GM23338 (cell line): ENCODE data around the gene PCLO. TPM values are rescaled to one million over a fixed set of nuclear protein-coding genes. Genes with fewer than 3 reads are reported as not detected.

Source experiments
- ATAC-seq: fragments of 200-7000 bp; cut with Tn5 transposase; 3 replicates; pipeline ENCODE4 v1.9.1; 2020
- DNase-seq: peaks from one replicate; pipeline ENCODE4 v3.0.0-alpha.2; 2015; ENCODE audit warnings: low spot score
- H2AFZ ChIP-seq: fragments of 200-600 bp; sonication (generic); 2 replicates; pipeline ENCODE4 v1.8.0; 2016; ENCODE audit warnings: antibody characterized with exemption, mild to moderate bottlenecking, moderate library complexity
- H3F3A ChIP-seq: fragments of 200-600 bp; sonication (generic); replicated peaks from 2 replicates; pipeline ENCODE4 v1.8.0; 2017; ENCODE audit warnings: antibody characterized with exemption, mixed run types, low read depth
- H3K27ac ChIP-seq: fragments of 200-600 bp; sonication (generic); 2 replicates; pipeline ENCODE4 v1.6.1; 2016; ENCODE audit warnings: low read depth
- H3K27me3 ChIP-seq: fragments of 200-600 bp; sonication (generic); 2 replicates; pipeline ENCODE4 v1.8.0; 2016; ENCODE audit warnings: mild to moderate bottlenecking, mixed run types, moderate library complexity; ENCODE audit not compliant: insufficient read depth
- H3K36me3 ChIP-seq: fragments of 200-600 bp; sonication (generic); 2 replicates; pipeline ENCODE4 v1.8.0; 2016; ENCODE audit warnings: mild to moderate bottlenecking; ENCODE audit not compliant: insufficient read depth
- H3K4me1 ChIP-seq: fragments of 200-600 bp; sonication (generic); 2 replicates; pipeline ENCODE4 v1.8.0; 2016; ENCODE audit warnings: mild to moderate bottlenecking, moderate library complexity; ENCODE audit not compliant: insufficient read depth
- H3K4me2 ChIP-seq: fragments of 200-600 bp; sonication (generic); 2 replicates; pipeline ENCODE4 v1.7.1; 2017; ENCODE audit warnings: mixed run types
- H3K4me3 ChIP-seq: fragments of 200-600 bp; sonication (generic); 2 replicates; pipeline ENCODE4 v1.6.1; 2016; ENCODE audit warnings: mixed run types
- H3K79me2 ChIP-seq: fragments of 200-600 bp; sonication (generic); replicated peaks from 2 replicates; pipeline ENCODE4 v1.8.0; 2017; ENCODE audit warnings: mild to moderate bottlenecking; ENCODE audit not compliant: insufficient read depth
- H3K9me2 ChIP-seq: fragments of 200-600 bp; sonication (generic); 2 replicates; pipeline ENCODE4 v1.8.0; 2017; ENCODE audit not compliant: insufficient read depth
- H4K20me1 ChIP-seq: fragments of 200-600 bp; sonication (generic); replicated peaks from 2 replicates; pipeline ENCODE4 v1.8.0; 2017; ENCODE audit warnings: mild to moderate bottlenecking; ENCODE audit not compliant: insufficient read depth
- H3K27ac Mint-ChIP-seq: 2 replicates; pipeline ENCODE4 v1.8.0; 2020; ENCODE audit warnings: inconsistent platforms, mild to moderate bottlenecking, moderate library complexity, mixed read lengths
- H3K27me3 Mint-ChIP-seq: 3 replicates; pipeline ENCODE4 v1.8.0; 2022; ENCODE audit warnings: low read depth, mild to moderate bottlenecking, moderate library complexity, mixed read lengths, inconsistent platforms; ENCODE audit not compliant: insufficient read depth, poor library complexity
- H3K36me3 Mint-ChIP-seq: 3 replicates; pipeline ENCODE4 v1.8.0; 2021; ENCODE audit warnings: low read depth, mild to moderate bottlenecking, inconsistent platforms, moderate library complexity, mixed read lengths
- H3K4me1 Mint-ChIP-seq: 3 replicates; pipeline ENCODE4 v1.8.0; 2020; ENCODE audit warnings: mild to moderate bottlenecking, inconsistent platforms, mixed read lengths
- H3K4me3 Mint-ChIP-seq: 3 replicates; pipeline ENCODE4 v1.8.0; 2021; ENCODE audit warnings: moderate library complexity, mild to moderate bottlenecking, inconsistent platforms, mixed read lengths
- H3K9me3 Mint-ChIP-seq: 3 replicates; pipeline ENCODE4 v1.8.0; 2020; ENCODE audit warnings: moderate library complexity, mild to moderate bottlenecking, inconsistent platforms, mixed read lengths
- CTCF ChIP-seq, 2 experiments: fragments of 200-600 bp in 1 of 2; sonication (generic) in 1 of 2; conservative IDR thresholded peaks; 2 replicates each; pipeline versions ENCODE4 v1.5.1 to v1.6.1; 2016 to 2017; ENCODE audit warnings: antibody characterized with exemption in 2 of 2, low read depth in 2 of 2, mild to moderate bottlenecking in 2 of 2, moderate library complexity in 1 of 2
- ETS1 ChIP-seq: IDR thresholded peaks from 2 replicates; pipeline ENCODE4 v1.6.1; 2016; ENCODE audit warnings: antibody characterized with exemption
- EZH2 ChIP-seq: fragments of 200-600 bp; sonication (generic); IDR thresholded peaks from one replicate; pipeline ENCODE4 v1.8.0; 2017; ENCODE audit warnings: antibody characterized with exemption, mild to moderate bottlenecking, low read depth; ENCODE audit not compliant: unreplicated experiment
- POLR2AphosphoS5 ChIP-seq: IDR thresholded peaks from 2 replicates; pipeline ENCODE4 v1.6.1; 2016; ENCODE audit warnings: antibody characterized with exemption, low read depth
- REST ChIP-seq: IDR thresholded peaks from one replicate; pipeline ENCODE4 v1.6.1; 2018; ENCODE audit warnings: antibody characterized with exemption; ENCODE audit not compliant: unreplicated experiment
- ZNF462 ChIP-seq: fragments of 250-450 bp; sonication (Bioruptor Pico); IDR thresholded peaks from 2 replicates; pipeline ENCODE4 v1.5.0; 2020; ENCODE audit warnings: mild to moderate bottlenecking, moderate library complexity
- polyA plus RNA-seq: library from polyadenylated mRNA; unstranded; fragments of >200 nt; fragmentation: Nextera tagmentation; extraction: Ambion mirVana; gene quantifications from 2 replicates; pipeline ENCODE4 v1.2.1, GENCODE V29; 2016
- total RNA-seq: library from RNA; depleted of rRNA; stranded (reverse); fragments of >200 nt; shearing (Covaris generic); gene quantifications from 2 replicates; pipeline ENCODE4 v1.2.3, GENCODE V29; 2014

PCLO gene
- total and polyA plus RNA-seq, 2 experiments from 2014 or later, result 7.4 to 9.1 TPM

GRCh38 chr7:83036721-83037380, 125.8 kb downstream of the PCLO start (continued):
- TF ChIP-seq ZNF462 (CRISPR knock-in tag) (no peak), ETS1 (no peak)

- no peaks in the 10 kb centered on the region for H3K9me3 Mint-ChIP-seq
- Histone ChIP-seq H3K4me2 (no peak overlapping the region), H3K27me3 (no peaks in the 10 kb centered on the region), H2AFZ (no peak overlapping the region), H3K36me3 (no peaks in the 10 kb centered on the region), H3K9me2 (no peaks in the 10 kb centered on the region), H3K27ac (no peak overlapping the region), H3K4me1 (peaks cover 12% of the 10 kb centered on the region; the same call in 1 of the 2 replicates), H4K20me1 (no peaks in the 10 kb centered on the region), H3K4me3 (no peak overlapping the region), H3K79me2 (no peaks in the 10 kb centered on the region), H3F3A (no peaks in the 10 kb centered on the region)
- peaks cover 3% of the 10 kb centered on the region for H3K27me3 Mint-ChIP-seq
- TF ChIP-seq POLR2AphosphoS5 (no peak), ETS1 (no peak), CTCF (conservative IDR thresholded peaks at IDR 0.05; ENCODE audit: low read depth in 2 of 2) (no peak), REST (no peak), EZH2 (no peak)
- DNase-seq (peak; percentile 64), ATAC-seq (peak; percentile 61)
- H3K27ac Mint-ChIP-seq, result peak overlapping the region; percentile 30; the same call in 1 of the 2 replicates
- H3K4me1 Mint-ChIP-seq, result peaks cover 11% of the 10 kb centered on the region
- no peaks in the 10 kb centered on the region for H3K36me3 Mint-ChIP-seq
- H3K4me3 Mint-ChIP-seq, result no peak overlapping the region
Observed at GRCh38 chr7:83036130-83036529, 126.6 kb downstream of the PCLO start.
